ENCODE measurements around the gene EFCAB12.

GRCh38 chr3:129439817-129440617, 11.6 kb upstream of the EFCAB12 start, which contains the start of the genes IFT122 and MBD4:
- no peak for TF ChIP-seq CTCF (IDR thresholded peaks at IDR 0.05)
- peak; percentile 76 for TF ChIP-seq POLR2AphosphoS5 (IDR thresholded peaks at IDR 0.05; ENCODE audit: low read depth, low read length)
- no peak; the same call in 1 of the 2 replicates for TF ChIP-seq TCF7L2 (IDR thresholded peaks at IDR 0.05; ENCODE audit: low read depth, low read length)

Measured in Panc1 (cell line).